K562 (cell line): ENCODE data around the gene RHCG. TPM values are rescaled to one million over a fixed set of nuclear protein-coding genes. Genes with fewer than 3 reads are reported as not detected.

Experiments
- ATAC-seq: fragments of 200-7000 bp; cut with Tn5 transposase; 3 replicates; pipeline ENCODE4 v1.9.1; 2020; ENCODE audit warnings: moderate library complexity
- BruUV-seq: library from RNA; stranded (reverse); fragments of 400-500 nt; replicated peaks from 2 replicates; lab custom pipeline; 2021; lab: Mats Ljungman, UMichigan
- CTCF ChIA-PET: fragments of 300-600 bp; formaldehyde crosslinking; extraction: SDS; loops from one replicate; lab custom pipeline; 2021; ENCODE audit warnings: low intra/inter-chr PET ratio; lab: Yijun Ruan, JAX
- POLR2A ChIA-PET: fragments of 300-600, 350-650 bp; sonication (Branson Sonifier 250); formaldehyde crosslinking; extraction: SDS; loops from one replicate; lab custom pipeline; 2021; ENCODE audit warnings: antibody characterized with exemption, inconsistent platforms; lab: Yijun Ruan, JAX
- DNase-seq, 4 experiments: peaks; one replicate each; pipeline versions ENCODE4 v3.0.0 to v3.0.0-alpha.2; 2011 to 2018; ENCODE audit warnings: low spot score in 3 of 4, mixed read lengths in 3 of 4; ENCODE audit errors: extremely low read depth in 1 of 4
- FAIRE-seq: peaks from 2 replicates; lab custom pipeline; 2011; peaks lifted over from hg19 to GRCh38; lab: Jason Lieb, UNC
- H2AFZ ChIP-seq: 2 replicates; pipeline ENCODE4 v1.6.0; 2011; ENCODE audit warnings: low read depth, low read length, control low read depth, inconsistent platforms
- H3K27ac ChIP-seq: fragments of 200-600 bp; 3 replicates; pipeline ENCODE4 v1.8.0; 2011; ENCODE audit warnings: low read depth, mild to moderate bottlenecking, control low read depth, inconsistent platforms, low read length, moderate library complexity, mixed read lengths; ENCODE audit errors: extremely low read depth
- H3K27me3 ChIP-seq, 2 experiments: fragments of 300-600 bp in 1 of 2; 2 replicates in 1 of 2; 3 replicates in 1 of 2; pipeline versions ENCODE4 v1.6.0 to v1.8.0; 2011; ENCODE audit warnings: inconsistent platforms in 2 of 2, low read length in 2 of 2, mild to moderate bottlenecking in 1 of 2, mixed read lengths in 1 of 2, moderate library complexity in 1 of 2; ENCODE audit not compliant: control insufficient read depth in 2 of 2, insufficient read depth in 2 of 2
- H3K36me3 ChIP-seq: fragments of 300-600 bp; 3 replicates; pipeline ENCODE4 v1.8.0; 2011; ENCODE audit warnings: mild to moderate bottlenecking, low read length, inconsistent platforms; ENCODE audit not compliant: control insufficient read depth, insufficient read depth
- H3K4me1 ChIP-seq, 2 experiments: fragments of 200-600 bp in 1 of 2; replicated peaks in 1 of 2; 2 replicates in 1 of 2; 3 replicates in 1 of 2; pipeline versions ENCODE4 v1.5.1 to v1.8.0; 2011; ENCODE audit warnings: inconsistent platforms in 2 of 2, low read length in 2 of 2, mild to moderate bottlenecking in 1 of 2, mixed read lengths in 1 of 2, moderate library complexity in 1 of 2; ENCODE audit not compliant: control insufficient read depth in 2 of 2, insufficient read depth in 2 of 2
- H3K4me2 ChIP-seq: 2 replicates; pipeline ENCODE4 v1.6.1; 2011; ENCODE audit warnings: low read length, control low read depth, inconsistent platforms, mixed read lengths; ENCODE audit not compliant: insufficient read depth
- H3K4me3 ChIP-seq: fragments of 200-600 bp; sonication (generic), shearing (Covaris generic); 2 replicates; pipeline ENCODE4 v1.5.1; 2016; ENCODE audit warnings: control low read depth, inconsistent platforms
- H3K79me2 ChIP-seq: fragments of 200-600 bp; 3 replicates; pipeline ENCODE4 v1.8.0; 2011; ENCODE audit warnings: low read length, inconsistent platforms; ENCODE audit not compliant: control insufficient read depth, insufficient read depth
- H3K9ac ChIP-seq, 2 experiments: 2 replicates each; pipeline versions ENCODE4 v1.6.0 to v1.6.1; 2011; ENCODE audit warnings: low read depth in 2 of 2, low read length in 2 of 2, control low read depth in 1 of 2, inconsistent platforms in 1 of 2, mild to moderate bottlenecking in 1 of 2, mixed read lengths in 1 of 2; ENCODE audit not compliant: insufficient read depth in 1 of 2
- H3K9me1 ChIP-seq: one replicate; pipeline ENCODE4 v1.6.0; 2011; ENCODE audit warnings: inconsistent platforms, mild to moderate bottlenecking, low read length, moderate library complexity; ENCODE audit not compliant: control insufficient read depth, insufficient read depth
- H3K9me3 ChIP-seq: replicated peaks from 2 replicates; pipeline ENCODE4 v1.5.1; 2011; ENCODE audit warnings: low read depth, low read length, inconsistent platforms; ENCODE audit not compliant: control insufficient read depth, insufficient read depth
- H4K20me1 ChIP-seq: replicated peaks from 2 replicates; pipeline ENCODE4 v1.6.1; 2011; ENCODE audit warnings: low read length, inconsistent platforms, mixed read lengths; ENCODE audit not compliant: control insufficient read depth, insufficient read depth
- ARNT ChIP-seq, 2 experiments: fragments of 450-650 bp; IDR thresholded peaks; 2 replicates each; pipeline ENCODE4 v1.6.1; 2016; ENCODE audit warnings: mild to moderate bottlenecking in 1 of 2
- ELF4 ChIP-seq: fragments of 450-650 bp; formaldehyde crosslinking; IDR thresholded peaks from 2 replicates; pipeline ENCODE4 v1.4.0; 2022; ENCODE audit warnings: missing genetic modification characterization
- JUN ChIP-seq, 2 experiments: sonication (generic) in 1 of 2; formaldehyde crosslinking in 1 of 2; IDR thresholded peaks; 2 replicates each; pipeline versions ENCODE4 v1.6.1 to v1.8.0; 2012 to 2022; ENCODE audit warnings: borderline replicate concordance in 2 of 2, mild to moderate bottlenecking in 2 of 2, improper control_type of control experiment in 1 of 2, low read depth in 1 of 2, low read length in 1 of 2, missing genetic modification reagents in 1 of 2
- LCOR ChIP-seq: sonication (generic); formaldehyde crosslinking; IDR thresholded peaks from 2 replicates; pipeline ENCODE4 v1.8.0; 2022; ENCODE audit warnings: mild to moderate bottlenecking, missing genetic modification reagents
- MED1 ChIP-seq: sonication (generic); formaldehyde crosslinking; IDR thresholded peaks from 2 replicates; pipeline ENCODE4 v1.8.1; 2023; ENCODE audit warnings: missing genetic modification reagents, borderline replicate concordance
- TAF15 ChIP-seq: fragments of 200-400 bp; formaldehyde crosslinking; IDR thresholded peaks from 2 replicates; pipeline ENCODE4 v1.6.1; 2017; ENCODE audit warnings: mild to moderate bottlenecking, low read depth, low read length, moderate library complexity
- ZNF347 ChIP-seq: fragments of 450-650 bp; formaldehyde crosslinking; IDR thresholded peaks from 2 replicates; pipeline ENCODE4 v1.4.0; 2020; ENCODE audit warnings: low read depth, mild to moderate bottlenecking, moderate library complexity
- ZNF644 ChIP-seq: fragments of 200-800 bp; sonication (Bioruptor generic); IDR thresholded peaks from 2 replicates; pipeline ENCODE4 v1.6.1; 2016; ENCODE audit warnings: low read depth, missing genetic modification characterization, missing compliant biosample characterization
- WGBS: fragments of 100-300 bp; shearing (Covaris generic); methylation state at CpG from one replicate; pipeline ENCODE4 v1.1.6; 2016; ENCODE audit warnings: low coverage, mixed read lengths; ENCODE audit not compliant: insufficient coverage; ENCODE audit errors: missing lambda C conversion rate; 5-methylcytosine and 5-hydroxymethylcytosine counted together
- in situ Hi-C: fragments of 300-500 bp; cut with MboI; formaldehyde crosslinking; loops from 4 replicates; pipeline ENCODE4 v1.15.0; 2018; ENCODE audit warnings: inconsistent platforms, mixed read lengths
- intact Hi-C: fragments of 100-400 bp; cut with micrococcal nuclease; formaldehyde crosslinking; loops from 2 replicates; pipeline ENCODE4 v1.14.2; 2022
- polyA plus RNA-seq, 8 experiments: library from polyadenylated mRNA; depleted of rRNA in 4 of 8; stranded (reverse) in 5 of 8; unstranded in 3 of 8; fragments of >200 nt; fragmentation: Nextera tagmentation in 2 of 8; fragmentation: Illumina TruSeq in 1 of 8; extraction: Ambion mirVana in 2 of 8; extraction: Trizol in 1 of 8; gene quantifications; 2 replicates each; pipeline versions ENCODE4 v1.2.1 to v1.2.3, GENCODE V29; 2011 to 2014; ENCODE audit warnings: inconsistent platforms in 1 of 8, missing spikeins in 1 of 8
- total RNA-seq, 7 experiments: library from RNA; depleted of rRNA in 6 of 7; stranded (reverse); fragments of >200 nt in 6 of 7; fragmentation: Illumina TruSeq in 2 of 7; extraction: Trizol in 2 of 7; gene quantifications; 2 replicates each; pipeline versions ENCODE4 v1.2.1 to v1.2.3, GENCODE V29; 2011 to 2021; ENCODE audit warnings: low replicate concordance in 1 of 7

RHCG gene
- total and polyA plus RNA-seq, 9 of the 15 experiments (the other 6 are each of a cell fraction or from before 2014, with no cell fraction given), result not detected

GRCh38 chr15:89499156-89499555, 2.8 kb upstream of the RHCG start:
- H3K9me3 ChIP-seq, result no peaks in the 10 kb centered on the region
- H3K4me2 ChIP-seq, result no peak overlapping the region
- no peak overlapping the region for H3K9ac ChIP-seq
- peaks cover 0 to 9% of the 10 kb centered on the region in 2 experiments; a peak in 2 of 5 replicates for H3K4me1 ChIP-seq
- ChIA-PET POLR2A (no interaction called here), CTCF (no interaction called here)
- peaks cover 6% of the 10 kb centered on the region for H3K9me1 ChIP-seq
- intact Hi-C loops (no loop called here), in situ Hi-C loops (no loop called here)
- DNase-seq (no peak), FAIRE-seq (no peak), ATAC-seq (no peak)
- H2AFZ ChIP-seq, result no peak overlapping the region
- H3K79me2 ChIP-seq, result no peaks in the 10 kb centered on the region
- TF ChIP-seq MED1 (no peak), ZNF347 (no peak), TAF15 (no peak), ARNT (IDR thresholded peaks at IDR 0.05) (no peak), ELF4 (CRISPR knock-in tag) (no peak), ZNF644 (tag) (no peak), LCOR (CRISPR knock-in tag) (no peak), JUN (IDR thresholded peaks at IDR 0.05; ENCODE audit: borderline replicate concordance, low read depth, low read length) (no peak), JUN (CRISPR knock-in tag; IDR thresholded peaks at IDR 0.05; ENCODE audit: borderline replicate concordance) (no peak)
- H3K4me3 ChIP-seq, result no peak overlapping the region
- BruUV-seq, result no TSS peak
- H3K27ac ChIP-seq, result no peak overlapping the region
- no peaks in the 10 kb centered on the region for H3K36me3 ChIP-seq
- H4K20me1 ChIP-seq, result no peaks in the 10 kb centered on the region; the same call in 1 of the 2 replicates
- H3K27me3 ChIP-seq, result peaks cover 23 to 60% of the 10 kb centered on the region in 2 experiments
- 3% methylated on average over 7 of the region's 8 CpGs for WGBS
